A549 treated with DMSO at 1 μM for 4 hours (cell line): ENCODE results near the gene PRRG4. TPM values are rescaled to one million over a fixed set of nuclear protein-coding genes. Genes with fewer than 3 reads are reported as not detected.

ENCODE experiments used
- total RNA-seq: library from RNA; stranded (reverse); fragments of 200-300 nt; extraction: Qiagen RNA extraction; gene quantifications from 5 replicates; pipeline ENCODE4 v1.2.3, GENCODE V29; 2022; ENCODE audit warnings: low read depth

The PRRG4 gene
- total RNA-seq, result 0.47 to 0.76 TPM (median 0.62 TPM) in 5 replicates

DNA sequence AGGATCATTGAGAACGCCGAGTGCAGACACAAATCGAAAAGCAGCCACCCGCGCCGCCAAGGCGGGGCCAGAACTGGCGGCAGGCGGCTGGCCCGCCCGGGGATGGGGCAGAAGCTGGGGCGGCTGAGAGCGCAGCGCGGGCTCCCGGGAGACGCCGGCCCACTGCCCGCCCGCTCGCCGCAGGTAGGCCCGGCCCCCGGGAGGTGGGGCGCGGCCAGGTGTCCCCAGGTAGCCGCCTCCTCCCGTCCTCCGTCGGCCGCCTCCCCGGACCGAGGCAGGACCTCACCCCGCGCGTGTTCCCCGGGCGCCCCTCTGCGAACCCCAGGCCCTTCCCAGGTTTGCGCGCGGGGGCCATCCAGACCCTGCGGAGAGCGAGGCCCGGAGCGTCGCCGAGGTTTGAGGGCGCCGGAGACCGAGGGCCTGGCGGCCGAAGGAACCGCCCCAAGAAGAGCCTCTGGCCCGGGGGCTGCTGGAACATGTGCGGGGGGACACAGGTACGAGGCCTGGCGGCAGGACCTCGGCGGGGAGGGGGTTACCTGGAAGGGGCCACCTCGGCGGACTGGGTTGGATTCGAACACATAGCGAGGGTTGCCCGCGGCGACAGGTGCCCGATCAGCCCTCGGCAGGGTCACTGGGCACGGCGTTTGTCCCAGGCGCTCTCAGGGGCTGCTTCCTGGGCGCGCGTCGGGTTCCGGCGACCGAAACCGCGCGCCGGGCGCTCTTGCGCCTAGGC is at the start of gene PRRG4:
Gene PRRG4 (plus strand): TSS at position 248 of the 733 bp plus-strand sequence. CDS start 603 bp downstream, outside the sequence.

GRCh38 chr11:32794439-32794838 is 35.3 kb upstream of the PRRG4 start, which contains the start of gene CCDC73:
TSS of gene CCDC73 (minus strand) at chr11:32794662. CDS start at chr11:32760243, 34,419 bp downstream.

GRCh38 chr11:32892355-32893092 is 62.8 kb downstream of the PRRG4 start, which contains the start of gene QSER1:
TSS of gene QSER1 (plus strand) at chr11:32892811. CDS start at chr11:32893126, 315 bp downstream.

Other genes starting within 250 kb of the PRRG4 start
- gene EIF3M, start 246.1 kb upstream of the PRRG4 start, total RNA-seq, result 401 to 462 TPM (median 443 TPM) in 5 replicates
- 0.02 to 0.06 TPM (median 0.05 TPM) in 4 of 5 replicates, not detected in the other for gene CCDC73, start 35.3 kb upstream of the PRRG4 start, total RNA-seq
- 17.0 to 26.2 TPM (median 23.1 TPM) in 5 replicates for gene QSER1, start 62.9 kb downstream of the PRRG4 start, total RNA-seq
- 7.2 to 9.7 TPM (median 8.0 TPM) in 5 replicates for gene DEPDC7, start 186.0 kb downstream of the PRRG4 start, total RNA-seq
- 15.8 to 24.5 TPM (median 20.9 TPM) in 5 replicates for gene TCP11L1, start 209.6 kb downstream of the PRRG4 start, total RNA-seq